Transverse colon (tissue), 3 donors: Measurements from ENCODE around the gene CHCHD4.

Experiments used
- CTCF ChIP-seq, 5 experiments: fragments of 200-600 bp in 3 of 5; fragments of 450-650 bp in 2 of 5; sonication (generic) in 3 of 5; IDR thresholded peaks; 1 replicate in 2 of 5; 2 replicates in 3 of 5; pipeline ENCODE4 v1.5.1; 2016 to 2017; ENCODE audit warnings: antibody characterized with exemption in 5 of 5, inconsistent platforms in 3 of 5, mild to moderate bottlenecking in 2 of 5, moderate library complexity in 1 of 5
- EP300 ChIP-seq: sonication (generic); formaldehyde crosslinking; IDR thresholded peaks from one replicate; pipeline ENCODE4 v1.6.1; 2017; ENCODE audit warnings: antibody characterized with exemption, low read depth
- POLR2A ChIP-seq: fragments of 450-650 bp; IDR thresholded peaks from one replicate; pipeline ENCODE4 v1.6.1; 2016; ENCODE audit warnings: antibody characterized with exemption, mild to moderate bottlenecking, moderate library complexity

- TF ChIP-seq EP300 (no peak), POLR2A (peak; percentile 84), CTCF (IDR thresholded peaks at IDR 0.05) (peak in 1 of 5 experiments; percentile 20)
Measured at GRCh38 chr3:14124615-14125192, at the start of gene CHCHD4, which contains the start of gene TMEM43.
